Measurements from ENCODE around the gene RASEF.

The RASEF gene

DNA sequence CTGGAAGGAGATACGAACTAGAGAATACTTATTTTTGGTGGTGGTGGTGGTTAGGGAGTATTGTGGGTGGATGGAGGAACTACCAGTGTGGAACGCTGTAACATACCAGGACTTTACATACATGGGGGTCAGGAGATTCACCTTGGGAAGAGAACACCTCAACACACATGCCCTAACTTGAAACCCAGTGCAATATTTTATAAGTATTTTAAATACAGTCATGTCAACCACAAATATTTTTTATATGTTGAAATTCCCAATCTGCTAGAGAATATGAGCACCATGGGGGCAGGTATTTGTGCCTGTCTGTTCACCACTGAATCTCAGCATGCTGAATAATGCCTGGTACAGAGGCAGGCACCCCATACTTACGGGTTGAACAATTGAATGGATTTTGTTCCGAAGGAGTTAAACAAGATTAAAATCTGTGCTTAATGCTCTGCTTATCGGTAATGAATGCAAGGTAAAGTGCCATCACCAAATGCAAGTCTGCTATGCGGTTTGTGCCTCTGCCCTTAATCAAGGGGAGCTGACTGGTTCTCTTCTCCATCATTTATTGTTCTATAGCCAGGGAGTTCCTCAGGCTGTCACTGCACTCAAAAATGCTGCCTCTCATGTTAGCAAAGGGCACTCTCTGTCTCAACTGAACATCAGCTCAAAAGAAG is 65.3 kb downstream of the RASEF start:
- POLR2A ChIA-PET: no interaction called here
- CTCF ChIA-PET: interaction anchor here (1.7 kb wide), 1 partner anchor 15 kb away, joined by 5 read pairs; no protein-coding TSS in a partner anchor
- no peak for DNase-seq (ENCODE audit: low read depth, low spot score)
- TF ChIP-seq, protein P1, sequence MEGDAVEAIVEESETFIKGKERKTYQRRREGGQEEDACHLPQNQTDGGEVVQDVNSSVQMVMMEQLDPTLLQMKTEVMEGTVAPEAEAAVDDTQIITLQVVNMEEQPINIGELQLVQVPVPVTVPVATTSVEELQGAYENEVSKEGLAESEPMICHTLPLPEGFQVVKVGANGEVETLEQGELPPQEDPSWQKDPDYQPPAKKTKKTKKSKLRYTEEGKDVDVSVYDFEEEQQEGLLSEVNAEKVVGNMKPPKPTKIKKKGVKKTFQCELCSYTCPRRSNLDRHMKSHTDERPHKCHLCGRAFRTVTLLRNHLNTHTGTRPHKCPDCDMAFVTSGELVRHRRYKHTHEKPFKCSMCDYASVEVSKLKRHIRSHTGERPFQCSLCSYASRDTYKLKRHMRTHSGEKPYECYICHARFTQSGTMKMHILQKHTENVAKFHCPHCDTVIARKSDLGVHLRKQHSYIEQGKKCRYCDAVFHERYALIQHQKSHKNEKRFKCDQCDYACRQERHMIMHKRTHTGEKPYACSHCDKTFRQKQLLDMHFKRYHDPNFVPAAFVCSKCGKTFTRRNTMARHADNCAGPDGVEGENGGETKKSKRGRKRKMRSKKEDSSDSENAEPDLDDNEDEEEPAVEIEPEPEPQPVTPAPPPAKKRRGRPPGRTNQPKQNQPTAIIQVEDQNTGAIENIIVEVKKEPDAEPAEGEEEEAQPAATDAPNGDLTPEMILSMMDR (IDR thresholded peaks at IDR 0.05; ENCODE audit: insufficient read depth, low read length, missing control alignments): no peak
- no peak overlapping the region for H3K4me3 ChIP-seq (ENCODE audit: low read depth, low read length)

DNA sequence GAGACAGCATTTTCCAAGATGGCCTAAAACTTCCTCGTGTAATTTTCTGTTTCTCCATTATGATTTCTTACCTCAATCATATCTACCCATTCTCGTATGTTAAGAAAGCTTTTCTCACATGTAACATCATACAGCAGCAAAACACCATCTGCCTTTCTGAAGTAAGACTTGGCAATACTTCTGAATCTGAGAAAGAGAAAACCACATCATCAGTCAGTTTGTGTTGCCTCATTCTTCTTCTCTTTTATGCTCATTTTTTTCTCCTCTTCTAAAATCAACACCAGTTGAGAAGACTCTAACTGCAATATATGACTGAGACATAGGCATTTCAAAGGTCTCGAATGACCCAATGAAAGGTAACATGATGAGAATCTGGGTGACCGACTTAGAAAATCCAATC is 66.0 kb downstream of the RASEF start:
- ChIA-PET POLR2A (no interaction called here), CTCF (interaction anchor here (1.5 to 1.7 kb wide), 2 partner anchors 9 to 15 kb away, joined by 3 to 5 read pairs; no protein-coding TSS in a partner anchor)
- TF ChIP-seq, protein P1 (IDR thresholded peaks at IDR 0.05; ENCODE audit: insufficient read depth, low read length, missing control alignments): no peak
- DNase-seq (ENCODE audit: low read depth, low spot score): no peak
- no peak overlapping the region for H3K4me3 ChIP-seq (ENCODE audit: low read depth, low read length)

GRCh38 chr9:82993856-82994605 is 68.9 kb downstream of the RASEF start:
- H3K4me3 ChIP-seq (ENCODE audit: low read depth, low read length): no peak overlapping the region
- CTCF ChIA-PET: no interaction called here
- DNase-seq (ENCODE audit: low read depth, low spot score): no peak
- POLR2A ChIA-PET: no interaction called here
- TF ChIP-seq, protein P1 (IDR thresholded peaks at IDR 0.05; ENCODE audit: insufficient read depth, low read length, missing control alignments): no peak

DNA sequence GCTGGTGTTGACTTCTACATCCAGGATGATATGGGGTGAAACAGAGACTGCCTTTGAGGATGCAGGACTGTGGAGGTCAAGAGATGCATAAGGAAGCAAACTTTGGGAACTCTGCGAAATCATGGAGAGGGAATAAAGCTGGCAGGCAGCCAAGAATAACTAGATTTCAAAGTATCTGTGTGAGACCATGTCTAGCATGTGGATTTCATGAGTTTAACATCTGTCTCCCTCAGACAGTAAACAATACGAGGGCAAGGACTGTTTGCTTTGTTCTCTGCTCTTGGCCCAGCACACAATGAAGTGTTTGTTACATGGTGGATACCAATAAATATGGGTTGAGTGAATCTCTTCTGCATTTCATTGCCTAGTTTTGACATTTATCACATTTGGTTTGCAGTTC is 71.3 kb downstream of the RASEF start:
- ChIA-PET CTCF (no interaction called here), POLR2A (no interaction called here)
- no peak for DNase-seq (ENCODE audit: low read depth, low spot score)
- H3K4me3 ChIP-seq (ENCODE audit: low read depth, low read length): no peak overlapping the region
- TF ChIP-seq, protein P1 (IDR thresholded peaks at IDR 0.05; ENCODE audit: insufficient read depth, low read length, missing control alignments): no peak

- TF ChIP-seq, protein P1 (IDR thresholded peaks at IDR 0.05; ENCODE audit: insufficient read depth, low read length, missing control alignments): no peak
- CTCF ChIA-PET: no interaction called here
- no peak for DNase-seq (ENCODE audit: low read depth, low spot score)
- POLR2A ChIA-PET: no interaction called here
- H3K4me3 ChIP-seq (ENCODE audit: low read depth, low read length): no peak overlapping the region
These were observed 73.0 kb downstream of the RASEF start for GRCh38 chr9:82989929-82990328.

- DNase-seq (ENCODE audit: low read depth, low spot score): no peak
- ChIA-PET CTCF (no interaction called here), POLR2A (no interaction called here)
- no peak overlapping the region for H3K4me3 ChIP-seq (ENCODE audit: low read depth, low read length)
- TF ChIP-seq, protein P1 (IDR thresholded peaks at IDR 0.05; ENCODE audit: insufficient read depth, low read length, missing control alignments): no peak
These were observed 74.5 kb downstream of the RASEF start for GRCh38 chr9:82988488-82988887.
